CD14-positive monocyte (primary cell): ENCODE results near the gene SPEF2. TPM values are rescaled to one million over a fixed set of nuclear protein-coding genes. Genes with fewer than 3 reads are reported as not detected.

Source experiments
- DNase-seq, 3 donors: peaks; one replicate each; pipeline ENCODE4 v3.0.0-alpha.2; 2011 to 2022
- H2AFZ ChIP-seq: 2 replicates; pipeline ENCODE4 v1.6.0; 2012; ENCODE audit warnings: mild to moderate bottlenecking, low read depth, low read length, inconsistent platforms; ENCODE audit not compliant: insufficient read depth, poor library complexity, severe bottlenecking
- H3K27ac ChIP-seq, 2 donors: 1 replicate in 1 of 2; 2 replicates in 1 of 2; pipeline ENCODE4 v1.5.1; 2012 to 2013; ENCODE audit warnings: low read length in 2 of 2, control low read depth in 1 of 2, inconsistent platforms in 1 of 2, low read depth in 1 of 2, mild to moderate bottlenecking in 1 of 2
- H3K27me3 ChIP-seq, 2 donors: one replicate each; pipeline versions ENCODE4 v1.6.0 to v1.6.1; 2011 to 2013; ENCODE audit warnings: low read length in 2 of 2; ENCODE audit not compliant: control insufficient read depth in 2 of 2, insufficient read depth in 2 of 2
- H3K36me3 ChIP-seq, 2 donors: replicated peaks in 1 of 2; 1 replicate in 1 of 2; 2 replicates in 1 of 2; pipeline versions ENCODE4 v1.5.1 to v1.6.1; 2012 to 2013; ENCODE audit warnings: low read length in 2 of 2, control low read depth in 1 of 2, inconsistent platforms in 1 of 2, mild to moderate bottlenecking in 1 of 2; ENCODE audit not compliant: insufficient read depth in 2 of 2, control insufficient read depth in 1 of 2
- H3K4me1 ChIP-seq, 2 donors: 1 replicate in 1 of 2; 2 replicates in 1 of 2; pipeline versions ENCODE4 v1.5.1 to v1.6.1; 2012 to 2013; ENCODE audit warnings: low read length in 2 of 2, control low read depth in 1 of 2, inconsistent platforms in 1 of 2, mild to moderate bottlenecking in 1 of 2, moderate library complexity in 1 of 2; ENCODE audit not compliant: insufficient read depth in 2 of 2, control insufficient read depth in 1 of 2
- H3K4me2 ChIP-seq: replicated peaks from 2 replicates; pipeline ENCODE3; 2012; ENCODE audit warnings: low read length, moderate library complexity, mild to moderate bottlenecking; ENCODE audit not compliant: poor library complexity, severe bottlenecking; ENCODE audit errors: extremely low read depth
- H3K4me3 ChIP-seq, 3 experiments: fragments of 200-600 bp in 1 of 3; sonication (generic) in 1 of 3; replicated peaks in 1 of 3; 1 replicate in 2 of 3; 2 replicates in 1 of 3; pipeline ENCODE4 v1.5.1; 2011 to 2013; ENCODE audit warnings: low read length in 3 of 3, mild to moderate bottlenecking in 3 of 3, control low read depth in 2 of 3, low read depth in 2 of 3, inconsistent platforms in 1 of 3, moderate library complexity in 1 of 3
- H3K79me2 ChIP-seq: 2 replicates; pipeline ENCODE4 v1.6.0; 2012; ENCODE audit warnings: mild to moderate bottlenecking, control low read depth, inconsistent platforms, low read length, moderate library complexity; ENCODE audit not compliant: insufficient read depth
- H3K9ac ChIP-seq: 2 replicates; pipeline ENCODE4 v1.6.0; 2017; ENCODE audit warnings: low read length, mild to moderate bottlenecking; ENCODE audit not compliant: insufficient read depth, poor library complexity, severe bottlenecking
- H3K9me3 ChIP-seq, 2 donors: replicated peaks in 1 of 2; 1 replicate in 1 of 2; 2 replicates in 1 of 2; pipeline versions ENCODE4 v1.5.1 to v1.6.1; 2012 to 2013; ENCODE audit warnings: low read length in 2 of 2, control low read depth in 1 of 2; ENCODE audit not compliant: control insufficient read depth in 1 of 2, insufficient read depth in 1 of 2
- H4K20me1 ChIP-seq: 2 replicates; pipeline ENCODE4 v1.6.0; 2012; ENCODE audit warnings: mild to moderate bottlenecking, low read length, control low read depth, moderate library complexity; ENCODE audit not compliant: insufficient read depth
- H3K27ac Mint-ChIP-seq, 7 donors: one replicate each; pipeline ENCODE4 v1.8.0; 2020; ENCODE audit warnings: mild to moderate bottlenecking in 7 of 7, mixed read lengths in 7 of 7, moderate library complexity in 6 of 7, inconsistent platforms in 2 of 7
- H3K27me3 Mint-ChIP-seq, 3 donors: one replicate each; pipeline ENCODE4 v1.8.0; 2021 to 2022; ENCODE audit warnings: low read depth in 3 of 3, mild to moderate bottlenecking in 3 of 3, mixed read lengths in 3 of 3, moderate library complexity in 3 of 3, inconsistent platforms in 1 of 3
- H3K36me3 Mint-ChIP-seq, 2 donors: one replicate each; pipeline ENCODE4 v1.8.0; 2020; ENCODE audit warnings: mixed read lengths in 2 of 2, inconsistent platforms in 1 of 2, mild to moderate bottlenecking in 1 of 2
- H3K4me1 Mint-ChIP-seq: one replicate; pipeline ENCODE4 v1.8.0; 2020; ENCODE audit warnings: mild to moderate bottlenecking, mixed read lengths
- H3K4me3 Mint-ChIP-seq, 2 donors: one replicate each; pipeline ENCODE4 v1.8.0; 2020; ENCODE audit warnings: mild to moderate bottlenecking in 2 of 2, mixed read lengths in 2 of 2, moderate library complexity in 1 of 2
- H3K9me3 Mint-ChIP-seq, 7 donors: one replicate each; pipeline ENCODE4 v1.8.0; 2020 to 2022; ENCODE audit warnings: mixed read lengths in 7 of 7, mild to moderate bottlenecking in 6 of 7, moderate library complexity in 6 of 7, inconsistent platforms in 2 of 7
- WGBS: methylation state at CpG from one replicate; pipeline ENCODE4 v1.1.5; 2013; ENCODE audit warnings: missing lambda C conversion rate; ENCODE audit not compliant: insufficient coverage; 5-methylcytosine and 5-hydroxymethylcytosine counted together
- intact Hi-C, 2 donors: fragments of 100-400 bp; cut with micrococcal nuclease; formaldehyde crosslinking; loops; one replicate each; pipeline versions ENCODE4 v1.15.0 to v1.15.1; 2023
- polyA plus RNA-seq, 3 donors: library from polyadenylated mRNA; depleted of rRNA in 1 of 3; unstranded in 2 of 3; stranded (reverse) in 1 of 3; fragments of 300-500 nt in 2 of 3; fragments of >200 nt in 1 of 3; fragmentation: Illumina TruSeq in 2 of 3; gene quantifications; 1 replicate in 2 of 3; 2 replicates in 1 of 3; pipeline ENCODE4 v1.2.3, GENCODE V29; 2012 to 2021
- TF ChIP-seq, protein P1 (sequence below): fragments of 200-600 bp; IDR thresholded peaks from one replicate; pipeline ENCODE4 v1.8.0; 2022; ENCODE audit warnings: antibody characterized with exemption, mild to moderate bottlenecking

Gene SPEF2
- polyA plus RNA-seq, 3 donors: 0.46 to 0.96 (median 0.48) TPM

- no peaks in the 10 kb centered on the region for H3K36me3 Mint-ChIP-seq
- 83% methylated on average over 2 of the region's 5 CpGs for WGBS
These were observed 140.6 kb downstream of the SPEF2 start for GRCh38 chr5:35758151-35758724.

DNA sequence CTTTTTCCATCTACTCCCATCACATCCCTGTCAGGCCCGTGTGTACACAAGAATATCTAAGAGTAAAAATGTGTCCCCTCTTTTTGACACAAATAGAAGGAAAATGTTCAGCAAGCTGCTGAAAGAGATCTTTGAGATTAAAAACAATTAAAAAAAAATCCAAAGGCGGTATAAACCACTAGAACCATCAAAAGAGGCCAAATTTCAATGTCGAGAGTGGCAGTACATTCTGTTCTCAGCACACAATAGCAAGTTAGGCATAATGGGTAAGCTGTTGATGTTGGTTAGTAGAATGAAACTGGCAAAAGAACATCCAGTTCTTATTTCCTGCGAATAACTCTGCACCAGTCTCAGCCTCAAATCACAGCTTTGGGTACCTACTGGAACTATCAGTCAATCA, 143.9 kb downstream of the SPEF2 start:
- Histone ChIP-seq H3K4me1 (no peaks in the 10 kb centered on the region), H3K36me3 (no peaks in the 10 kb centered on the region), H3K9me3 (no peaks in the 10 kb centered on the region), H3K27ac (no peak overlapping the region), H3K4me3 (no peak overlapping the region), H3K4me2 (no peak overlapping the region), H2AFZ (no peak overlapping the region), H3K27me3 (no peaks in the 10 kb centered on the region), H4K20me1 (no peaks in the 10 kb centered on the region), H3K9ac (no peak overlapping the region), H3K79me2 (no peaks in the 10 kb centered on the region)
- H3K27ac Mint-ChIP-seq: no peak overlapping the region
- H3K36me3 Mint-ChIP-seq: no peaks in the 10 kb centered on the region
- H3K27me3 Mint-ChIP-seq: no peaks in the 10 kb centered on the region
- H3K4me1 Mint-ChIP-seq: no peaks in the 10 kb centered on the region
- no peaks in the 10 kb centered on the region for H3K9me3 Mint-ChIP-seq
- TF ChIP-seq, protein P1, sequence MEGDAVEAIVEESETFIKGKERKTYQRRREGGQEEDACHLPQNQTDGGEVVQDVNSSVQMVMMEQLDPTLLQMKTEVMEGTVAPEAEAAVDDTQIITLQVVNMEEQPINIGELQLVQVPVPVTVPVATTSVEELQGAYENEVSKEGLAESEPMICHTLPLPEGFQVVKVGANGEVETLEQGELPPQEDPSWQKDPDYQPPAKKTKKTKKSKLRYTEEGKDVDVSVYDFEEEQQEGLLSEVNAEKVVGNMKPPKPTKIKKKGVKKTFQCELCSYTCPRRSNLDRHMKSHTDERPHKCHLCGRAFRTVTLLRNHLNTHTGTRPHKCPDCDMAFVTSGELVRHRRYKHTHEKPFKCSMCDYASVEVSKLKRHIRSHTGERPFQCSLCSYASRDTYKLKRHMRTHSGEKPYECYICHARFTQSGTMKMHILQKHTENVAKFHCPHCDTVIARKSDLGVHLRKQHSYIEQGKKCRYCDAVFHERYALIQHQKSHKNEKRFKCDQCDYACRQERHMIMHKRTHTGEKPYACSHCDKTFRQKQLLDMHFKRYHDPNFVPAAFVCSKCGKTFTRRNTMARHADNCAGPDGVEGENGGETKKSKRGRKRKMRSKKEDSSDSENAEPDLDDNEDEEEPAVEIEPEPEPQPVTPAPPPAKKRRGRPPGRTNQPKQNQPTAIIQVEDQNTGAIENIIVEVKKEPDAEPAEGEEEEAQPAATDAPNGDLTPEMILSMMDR: no peak
- intact Hi-C loops: no loop called here
- WGBS: no CpG with 5 or more reads among the region's 4 CpGs
- no peak for DNase-seq
- no peak overlapping the region for H3K4me3 Mint-ChIP-seq

More at GRCh38 chr5:35758151-35758724, 140.6 kb downstream of the SPEF2 start:
- H3K27me3 ChIP-seq: no peaks in the 10 kb centered on the region
- intact Hi-C loops: no loop called here
- no peak overlapping the region for H2AFZ ChIP-seq
- TF ChIP-seq, protein P1: no peak
- no peaks in the 10 kb centered on the region for H3K9me3 ChIP-seq
- Mint-ChIP-seq H3K9me3 (no peaks in the 10 kb centered on the region), H3K4me1 (no peaks in the 10 kb centered on the region), H3K27me3 (no peaks in the 10 kb centered on the region), H3K4me3 (no peak overlapping the region), H3K27ac (no peak overlapping the region)
- DNase-seq: no peak
- H3K9ac ChIP-seq: no peak overlapping the region
- H4K20me1 ChIP-seq: no peaks in the 10 kb centered on the region
- no peak overlapping the region for H3K4me2 ChIP-seq
- no peak overlapping the region for H3K27ac ChIP-seq
- H3K79me2 ChIP-seq: no peaks in the 10 kb centered on the region
- no peaks in the 10 kb centered on the region for H3K36me3 ChIP-seq
- no peaks in the 10 kb centered on the region for H3K4me1 ChIP-seq
- H3K4me3 ChIP-seq: no peak overlapping the region
